H1 (cell line): ENCODE data around the gene RPS6KA4. TPM values are rescaled to one million over a fixed set of nuclear protein-coding genes. Genes with fewer than 3 reads are reported as not detected.

Experiments
- ATF2 ChIP-seq: IDR thresholded peaks from 2 replicates; pipeline ENCODE4 v1.6.1; 2012; ENCODE audit warnings: low read length, inconsistent platforms
- CHD7 ChIP-seq: fragments of 300-600 bp; sonication (generic); IDR thresholded peaks from 2 replicates; pipeline ENCODE4 v1.7.1; 2012; ENCODE audit warnings: low read length, moderate library complexity, mild to moderate bottlenecking, inconsistent platforms; ENCODE audit not compliant: insufficient replicate concordance
- CREB1 ChIP-seq: IDR thresholded peaks from 2 replicates; pipeline ENCODE4 v1.6.1; 2012; ENCODE audit warnings: inconsistent platforms
- EZH2 ChIP-seq: fragments of 200-600 bp; sonication (generic); IDR thresholded peaks from 2 replicates; pipeline ENCODE4 v1.7.1; 2012; ENCODE audit warnings: low read depth, mild to moderate bottlenecking, moderate library complexity, low read length, inconsistent platforms; ENCODE audit not compliant: severe bottlenecking
- RNF2 ChIP-seq: fragments of 200-900, 300-1000 bp; sonication (generic); IDR thresholded peaks from 2 replicates; pipeline ENCODE4 v1.7.1; 2016; ENCODE audit warnings: borderline replicate concordance, low read depth, mild to moderate bottlenecking, antibody characterized with exemption, low read length; ENCODE audit not compliant: poor library complexity, severe bottlenecking; ENCODE audit errors: missing control alignments
- SIRT6 ChIP-seq: IDR thresholded peaks from one replicate; pipeline ENCODE4 v1.7.1; 2012; ENCODE audit warnings: low read length, inconsistent platforms
- SIX5 ChIP-seq: IDR thresholded peaks from 2 replicates; pipeline ENCODE4 v1.6.1; 2011; ENCODE audit warnings: mild to moderate bottlenecking, low read depth, low read length
- SP4 ChIP-seq: IDR thresholded peaks from 2 replicates; pipeline ENCODE4 v1.6.1; 2012; ENCODE audit warnings: low read length, inconsistent platforms
- polyA plus RNA-seq, 7 experiments: library from polyadenylated mRNA; depleted of rRNA in 3 of 7; stranded (reverse) in 5 of 7; unstranded in 2 of 7; fragments of >200 nt in 5 of 7; fragments of 200-250 nt in 2 of 7; gene quantifications; 1 replicate in 5 of 7; 2 replicates in 1 of 7; 4 replicates in 1 of 7; pipeline versions ENCODE4 v1.2.1 to v1.2.3, GENCODE V29; 2011 to 2013; ENCODE audit warnings: missing spikeins in 2 of 7, mixed read lengths in 2 of 7
- total RNA-seq: library from RNA; stranded (reverse); fragmentation: NEBNext Ultra II Directional; extraction: Animal tissue kit (Norgen Biotek cat#: 25700); gene quantifications from 2 replicates; pipeline ENCODE4 v1.2.1, GENCODE V29; 2021

The RPS6KA4 gene
- total and polyA plus RNA-seq, 2 of the 8 experiments (the other 6 are each of a cell fraction or from before 2014, with no cell fraction given) = 8.2 to 12.6 TPM

DNA sequence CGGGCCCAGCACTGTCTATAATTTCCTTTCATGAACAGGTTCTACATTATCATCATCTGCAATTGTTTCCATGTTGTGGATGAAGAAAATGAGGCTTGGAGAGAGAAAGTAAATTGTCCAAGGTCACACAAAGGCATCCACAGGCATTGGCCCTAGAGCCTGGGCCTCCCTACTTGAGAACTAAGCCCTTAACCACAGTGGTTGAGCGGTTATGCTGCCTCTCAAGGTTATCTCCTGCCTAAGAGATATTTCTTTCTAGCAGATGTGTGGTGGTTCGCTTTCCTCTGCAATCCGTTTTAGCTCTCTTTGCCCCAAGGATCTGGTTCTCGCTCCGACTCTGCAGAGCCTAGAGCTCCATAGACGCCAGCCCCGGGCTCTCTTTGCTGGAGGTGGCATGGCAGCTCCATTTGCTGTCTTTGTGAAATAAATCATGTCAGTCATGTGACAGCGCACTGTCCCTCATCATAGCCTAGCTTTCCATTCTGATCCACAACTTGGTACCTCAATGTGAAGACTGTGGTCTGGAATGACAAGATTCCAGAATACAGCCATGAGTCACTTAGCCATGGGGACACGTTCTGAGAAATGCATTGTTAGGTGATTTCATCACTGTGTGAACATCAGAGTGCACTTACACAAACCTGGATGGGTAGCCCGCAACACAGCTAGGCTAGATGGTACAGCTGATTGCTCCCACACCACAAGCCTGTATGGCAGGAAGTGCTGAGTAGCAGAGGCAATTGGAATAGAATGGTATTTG lies 27.2 kb downstream of the RPS6KA4 start (continued):
- TF ChIP-seq CHD7 (no peak), ATF2 (no peak), SP4 (no peak), SIX5 (no peak), CREB1 (no peak), RNF2 (no peak), SIRT6 (no peak), EZH2 (no peak)
